GM21447 (cell line): ENCODE results near the gene TMEM154.
"Not testable (repeated sequence)": the region's sequence is repeated elsewhere in the genome, so short reads cannot be mapped to it uniquely, and the experiment has no call there.

Source experiments
- ATAC-seq: cut with Tn5 transposase; IDR thresholded peaks from one replicate; pipeline ENCODE4 v1.9.1; 2021; ENCODE audit not compliant: unreplicated experiment

TMEM154 gene

GRCh38 chr4:152668338-152668964, 11.3 kb downstream of the TMEM154 start:
- no peak for ATAC-seq

- no peak for ATAC-seq
These were observed 12.0 kb downstream of the TMEM154 start for GRCh38 chr4:152667781-152668180.

- ATAC-seq = no peak
These were observed 12.9 kb downstream of the TMEM154 start for GRCh38 chr4:152666946-152667345.

- peak; percentile 33 for ATAC-seq
These were observed 14.0 kb downstream of the TMEM154 start for GRCh38 chr4:152665691-152666395.

GRCh38 chr4:152664067-152664378, 15.8 kb downstream of the TMEM154 start:
- not testable (repeated sequence) for ATAC-seq

GRCh38 chr4:152663203-152664066, 16.4 kb downstream of the TMEM154 start:
- peak; percentile 52 for ATAC-seq

GRCh38 chr4:152661649-152662048, 18.1 kb downstream of the TMEM154 start:
- ATAC-seq = no peak

GRCh38 chr4:152660526-152660925, 19.3 kb downstream of the TMEM154 start:
- ATAC-seq = no peak

GRCh38 chr4:152659806-152660205, 20.0 kb downstream of the TMEM154 start:
- ATAC-seq = peak; percentile 28

- ATAC-seq = no peak
These were observed 22.1 kb downstream of the TMEM154 start for GRCh38 chr4:152657657-152658056.

- no peak for ATAC-seq
These were observed 24.3 kb downstream of the TMEM154 start for GRCh38 chr4:152655272-152656129.

- ATAC-seq = no peak
These were observed 27.7 kb downstream of the TMEM154 start for GRCh38 chr4:152652102-152652501.

- no peak for ATAC-seq
These were observed 28.2 kb downstream of the TMEM154 start for GRCh38 chr4:152651473-152652060.

GRCh38 chr4:152646221-152646620, 33.6 kb downstream of the TMEM154 start:
- ATAC-seq = no peak

- ATAC-seq = no peak
These were observed 35.7 kb downstream of the TMEM154 start for GRCh38 chr4:152644130-152644529.

GRCh38 chr4:152643153-152644035, 36.4 kb downstream of the TMEM154 start:
- ATAC-seq = peak; percentile 88

- no peak for ATAC-seq
These were observed 39.5 kb downstream of the TMEM154 start for GRCh38 chr4:152640058-152640921.

- no peak for ATAC-seq
These were observed 43.9 kb downstream of the TMEM154 start for GRCh38 chr4:152635851-152636250.
